Coronary artery (tissue), 2 donors: Measurements from ENCODE around the gene LRRN2.

Experiments
- DNase-seq: peaks from one replicate; pipeline ENCODE4 v3.0.0-alpha.2; 2017; ENCODE audit warnings: low spot score
- H3K27ac ChIP-seq, 2 donors: fragments of 200-600 bp; sonication (generic); one replicate each; pipeline ENCODE4 v1.5.1; 2016 to 2019
- H3K4me3 ChIP-seq: fragments of 200-600 bp; sonication (generic); 2 replicates; pipeline ENCODE4 v1.5.1; 2016; ENCODE audit warnings: mild to moderate bottlenecking, moderate library complexity
- CTCF ChIP-seq: fragments of 200-600 bp; sonication (generic); IDR thresholded peaks from one replicate; pipeline ENCODE4 v1.5.1; 2019; ENCODE audit warnings: antibody characterized with exemption

LRRN2 gene

GRCh38 chr1:204680051-204680450 lies 5.5 kb downstream of the LRRN2 start:
- TF ChIP-seq CTCF, result no peak
- DNase-seq, result no peak
- H3K27ac ChIP-seq, result no peak overlapping the region
- H3K4me3 ChIP-seq, result no peak overlapping the region

- no peak for TF ChIP-seq CTCF
- Histone ChIP-seq H3K4me3 (no peak overlapping the region), H3K27ac (no peak overlapping the region)
- no peak for DNase-seq
These were observed 6.6 kb downstream of the LRRN2 start for GRCh38 chr1:204678721-204679475.

- no peak for TF ChIP-seq CTCF
- DNase-seq, result no peak
These were observed 7.7 kb downstream of the LRRN2 start for GRCh38 chr1:204677864-204678263.

GRCh38 chr1:204676043-204676442 lies 9.5 kb downstream of the LRRN2 start:
- no peak for DNase-seq
- TF ChIP-seq CTCF, result no peak
- Histone ChIP-seq H3K27ac (no peak overlapping the region), H3K4me3 (no peak overlapping the region)

More at GRCh38 chr1:204677864-204678263, 7.7 kb downstream of the LRRN2 start:
- H3K27ac ChIP-seq, result no peak overlapping the region
- no peak overlapping the region for H3K4me3 ChIP-seq

- TF ChIP-seq CTCF, result no peak
- no peak overlapping the region for H3K4me3 ChIP-seq
- H3K27ac ChIP-seq, result no peak overlapping the region
- DNase-seq, result no peak
These were observed 11.5 kb downstream of the LRRN2 start for GRCh38 chr1:204673909-204674649.

- TF ChIP-seq CTCF, result no peak
- DNase-seq, result no peak
- no peak overlapping the region for H3K27ac ChIP-seq
- H3K4me3 ChIP-seq, result no peak overlapping the region
These were observed 12.3 kb downstream of the LRRN2 start for GRCh38 chr1:204673209-204673608.
